Breast epithelium (tissue), 3 donors: ENCODE measurements around the gene ELF3.

ENCODE experiments used
- POLR2AphosphoS5 ChIP-seq, 3 donors: sonication (generic); formaldehyde crosslinking; IDR thresholded peaks; one replicate each; pipeline ENCODE4 v1.6.1; 2017; ENCODE audit warnings: antibody characterized with exemption in 3 of 3
- TF ChIP-seq, protein P1 (sequence below), 3 donors: fragments of 450-650 bp; IDR thresholded peaks; one replicate each; pipeline ENCODE4 v1.5.1; 2016 to 2017; ENCODE audit warnings: antibody characterized with exemption in 3 of 3, mild to moderate bottlenecking in 3 of 3, moderate library complexity in 3 of 3

DNA sequence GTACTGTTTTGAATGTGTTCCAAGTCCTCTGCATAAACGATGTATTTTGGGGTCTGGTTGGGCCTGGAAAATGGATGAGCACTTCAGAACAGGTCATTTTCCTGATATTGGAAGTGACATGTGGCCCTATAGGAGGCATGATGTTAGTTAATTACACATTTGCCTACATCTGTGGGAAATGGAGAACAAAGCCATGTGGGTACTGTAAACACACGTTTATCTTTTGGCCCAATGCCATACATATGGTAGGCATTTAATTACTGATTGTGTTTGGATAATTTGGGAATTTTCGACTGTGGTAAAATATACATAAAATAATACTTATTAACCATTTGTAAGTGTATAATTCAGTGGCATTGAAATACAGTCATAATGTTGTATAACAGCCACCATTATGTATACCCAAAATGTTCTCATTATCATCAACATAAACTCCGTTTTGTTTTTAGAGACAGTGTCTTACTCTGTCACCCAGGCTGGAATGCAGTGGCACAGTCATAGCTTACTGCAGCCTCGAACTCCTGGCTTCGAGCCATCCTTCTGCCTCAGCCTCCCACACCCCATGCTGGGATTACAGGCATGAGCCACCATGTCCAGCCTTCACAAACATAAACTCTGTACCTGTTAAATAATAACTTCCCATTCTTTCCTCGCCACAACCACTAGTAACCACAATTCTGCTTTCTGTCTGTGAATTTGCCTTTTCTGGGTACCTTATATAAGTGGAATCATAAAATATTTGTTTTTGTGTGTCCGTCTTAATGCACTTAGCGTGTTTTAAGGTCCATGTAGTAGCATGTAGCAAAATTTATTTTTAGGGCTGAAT lies 39.8 kb upstream of the ELF3 start:
- TF ChIP-seq, protein P1, sequence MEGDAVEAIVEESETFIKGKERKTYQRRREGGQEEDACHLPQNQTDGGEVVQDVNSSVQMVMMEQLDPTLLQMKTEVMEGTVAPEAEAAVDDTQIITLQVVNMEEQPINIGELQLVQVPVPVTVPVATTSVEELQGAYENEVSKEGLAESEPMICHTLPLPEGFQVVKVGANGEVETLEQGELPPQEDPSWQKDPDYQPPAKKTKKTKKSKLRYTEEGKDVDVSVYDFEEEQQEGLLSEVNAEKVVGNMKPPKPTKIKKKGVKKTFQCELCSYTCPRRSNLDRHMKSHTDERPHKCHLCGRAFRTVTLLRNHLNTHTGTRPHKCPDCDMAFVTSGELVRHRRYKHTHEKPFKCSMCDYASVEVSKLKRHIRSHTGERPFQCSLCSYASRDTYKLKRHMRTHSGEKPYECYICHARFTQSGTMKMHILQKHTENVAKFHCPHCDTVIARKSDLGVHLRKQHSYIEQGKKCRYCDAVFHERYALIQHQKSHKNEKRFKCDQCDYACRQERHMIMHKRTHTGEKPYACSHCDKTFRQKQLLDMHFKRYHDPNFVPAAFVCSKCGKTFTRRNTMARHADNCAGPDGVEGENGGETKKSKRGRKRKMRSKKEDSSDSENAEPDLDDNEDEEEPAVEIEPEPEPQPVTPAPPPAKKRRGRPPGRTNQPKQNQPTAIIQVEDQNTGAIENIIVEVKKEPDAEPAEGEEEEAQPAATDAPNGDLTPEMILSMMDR (IDR thresholded peaks at IDR 0.05) = no peak
- no peak for TF ChIP-seq POLR2AphosphoS5 (IDR thresholded peaks at IDR 0.05)
